HepG2 (cell line): ENCODE measurements around the gene PSKH1. TPM values are rescaled to one million over a fixed set of nuclear protein-coding genes. Genes with fewer than 3 reads are reported as not detected.

Source experiments
- ASH2L ChIP-seq: fragments of 300-600, 200-600 bp; sonication (generic); IDR thresholded peaks from 2 replicates; pipeline ENCODE4 v1.7.0; 2017; ENCODE audit warnings: low read depth, mild to moderate bottlenecking, moderate library complexity, mixed read lengths, low read length; ENCODE audit not compliant: insufficient read length
- CEBPG ChIP-seq: IDR thresholded peaks from 2 replicates; pipeline ENCODE4 v1.6.1; 2016
- FOXK1 ChIP-seq: sonication (generic); formaldehyde crosslinking; IDR thresholded peaks from 2 replicates; pipeline ENCODE4 v1.4.0; 2020; ENCODE audit warnings: low read depth, missing genetic modification reagents, borderline replicate concordance
- HNF1A ChIP-seq, 2 experiments: sonication (generic) in 1 of 2; formaldehyde crosslinking in 1 of 2; IDR thresholded peaks; 2 replicates each; pipeline versions ENCODE4 v1.4.0 to v1.6.1; 2016 to 2020; ENCODE audit warnings: borderline replicate concordance in 1 of 2, low read depth in 1 of 2, mild to moderate bottlenecking in 1 of 2, missing genetic modification reagents in 1 of 2
- HOXA5 ChIP-seq: sonication (generic); formaldehyde crosslinking; IDR thresholded peaks from 2 replicates; pipeline ENCODE4 v1.4.0; 2020; ENCODE audit warnings: missing genetic modification reagents
- KLF13 ChIP-seq: sonication (generic); formaldehyde crosslinking; IDR thresholded peaks from 2 replicates; pipeline ENCODE4 v1.4.0; 2020; ENCODE audit warnings: mild to moderate bottlenecking, missing genetic modification reagents
- MXI1 ChIP-seq: IDR thresholded peaks from 3 replicates; pipeline ENCODE4 v1.6.1; 2012; ENCODE audit warnings: low read depth, low read length, inconsistent platforms, borderline replicate concordance
- NFYB ChIP-seq: sonication (generic); formaldehyde crosslinking; IDR thresholded peaks from 2 replicates; pipeline ENCODE4 v1.4.0; 2020; ENCODE audit warnings: missing genetic modification reagents
- PCBP1 ChIP-seq: fragments of 200-400 bp; formaldehyde crosslinking; IDR thresholded peaks from 2 replicates; pipeline ENCODE4 v1.6.1; 2017; ENCODE audit warnings: mild to moderate bottlenecking, low read depth, low read length, borderline replicate concordance
- PCBP2 ChIP-seq: fragments of 200-400 bp; formaldehyde crosslinking; optimal IDR thresholded peaks from 2 replicates; pipeline ENCODE3; 2018; ENCODE audit warnings: low read length, low read depth; ENCODE audit not compliant: poor library complexity, severe bottlenecking
- RFX5 ChIP-seq: IDR thresholded peaks from 2 replicates; pipeline ENCODE4 v1.6.1; 2011; ENCODE audit warnings: low read depth, low read length, improper control_type of control experiment
- SMC3 ChIP-seq: IDR thresholded peaks from 2 replicates; pipeline ENCODE4 v1.6.1; 2011; ENCODE audit warnings: low read length, improper control_type of control experiment
- SRY ChIP-seq: sonication (generic); formaldehyde crosslinking; IDR thresholded peaks from 2 replicates; pipeline ENCODE4 v1.8.0; 2022; ENCODE audit warnings: mild to moderate bottlenecking, missing genetic modification reagents
- TBX2 ChIP-seq: sonication (generic); formaldehyde crosslinking; IDR thresholded peaks from 2 replicates; pipeline ENCODE4 v1.5.0; 2020; ENCODE audit warnings: missing genetic modification reagents, mild to moderate bottlenecking, borderline replicate concordance
- XBP1 ChIP-seq: sonication (generic); formaldehyde crosslinking; IDR thresholded peaks from 2 replicates; pipeline ENCODE4 v1.5.0; 2020; ENCODE audit warnings: missing genetic modification reagents
- ZBTB7B ChIP-seq: sonication (generic); formaldehyde crosslinking; IDR thresholded peaks from 2 replicates; pipeline ENCODE4 v1.4.0; 2020; ENCODE audit warnings: missing genetic modification reagents
- ZNF230 ChIP-seq: sonication (generic); formaldehyde crosslinking; IDR thresholded peaks from 2 replicates; pipeline ENCODE4 v1.4.0; 2020; ENCODE audit warnings: mild to moderate bottlenecking, missing genetic modification reagents
- ZNF264 ChIP-seq: sonication (generic); formaldehyde crosslinking; IDR thresholded peaks from 2 replicates; pipeline ENCODE4 v1.4.0; 2020; ENCODE audit warnings: missing genetic modification reagents
- ZNF337 ChIP-seq: sonication (generic); formaldehyde crosslinking; IDR thresholded peaks from 2 replicates; pipeline ENCODE4 v1.5.1; 2020; ENCODE audit warnings: missing genetic modification reagents, low read depth, mild to moderate bottlenecking, borderline replicate concordance
- ZNF441 ChIP-seq: sonication (generic); formaldehyde crosslinking; IDR thresholded peaks from 2 replicates; pipeline ENCODE4 v1.7.0; 2021; ENCODE audit warnings: missing genetic modification reagents, borderline replicate concordance
- polyA plus RNA-seq, 8 experiments: library from polyadenylated mRNA; depleted of rRNA in 3 of 8; stranded (reverse) in 7 of 8; unstranded in 1 of 8; fragments of >200 nt; fragmentation: Illumina TruSeq in 4 of 8; extraction: Trizol in 4 of 8; gene quantifications; 2 replicates each; pipeline versions ENCODE4 v1.2.1 to v1.2.3, GENCODE V29; 2011 to 2016; ENCODE audit warnings: low read depth in 4 of 8, missing spikeins in 1 of 8, mixed read lengths in 1 of 8; ENCODE audit not compliant: insufficient read depth in 1 of 8
- total RNA-seq, 5 experiments: library from RNA; depleted of rRNA; stranded (reverse); fragments of >200 nt; fragmentation: Illumina TruSeq; extraction: Trizol; gene quantifications; 2 replicates each; pipeline ENCODE4 v1.2.3, GENCODE V29; 2016; ENCODE audit warnings: low read depth in 1 of 5
- TF ChIP-seq, protein P1 (sequence below): sonication (generic); formaldehyde crosslinking; IDR thresholded peaks from 2 replicates; pipeline ENCODE4 v1.5.1; 2020; ENCODE audit warnings: missing genetic modification reagents, mild to moderate bottlenecking, borderline replicate concordance

Gene PSKH1
- total and polyA plus RNA-seq, 2 of the 13 experiments (the other 11 are each of a cell fraction or from before 2014, with no cell fraction given) = 8.4 to 19.1 TPM

GRCh38 chr16:67857547-67858233, 35.4 kb upstream of the PSKH1 start (continued):
- TF ChIP-seq HNF1A (IDR thresholded peaks at IDR 0.05; ENCODE audit: low read depth) (no peak), HNF1A (CRISPR knock-in tag; IDR thresholded peaks at IDR 0.05; ENCODE audit: borderline replicate concordance) (no peak), SMC3 (no peak; the same call in 1 of the 2 replicates), SRY (CRISPR knock-in tag) (no peak), ZNF230 (CRISPR knock-in tag) (no peak), ZNF264 (CRISPR knock-in tag) (peak; percentile 55; the same call in 1 of the 2 replicates), TBX2 (peak; percentile 82), ZBTB7B (CRISPR knock-in tag) (0 out of 2 replicates have a peak, but pooled peaks have one; percentile 21), RFX5 (peak; percentile 63), KLF13 (CRISPR knock-in tag) (no peak), ASH2L (peak; percentile 63), PCBP2 (no peak), PCBP1 (no peak), FOXK1 (peak; percentile 69; the same call in 1 of the 2 replicates), ZNF441 (CRISPR knock-in tag) (0 out of 2 replicates have a peak, but pooled peaks have one; percentile 38), MXI1 (peak; percentile 98), CEBPG (CRISPR knock-in tag) (peak; percentile 56), HOXA5 (CRISPR knock-in tag) (0 out of 2 replicates have a peak, but pooled peaks have one; percentile 40), XBP1 (CRISPR knock-in tag) (no peak), NFYB (CRISPR knock-in tag) (no peak), ZNF337 (0 out of 2 replicates have a peak, but pooled peaks have one; percentile 64)
- TF ChIP-seq, protein P1, sequence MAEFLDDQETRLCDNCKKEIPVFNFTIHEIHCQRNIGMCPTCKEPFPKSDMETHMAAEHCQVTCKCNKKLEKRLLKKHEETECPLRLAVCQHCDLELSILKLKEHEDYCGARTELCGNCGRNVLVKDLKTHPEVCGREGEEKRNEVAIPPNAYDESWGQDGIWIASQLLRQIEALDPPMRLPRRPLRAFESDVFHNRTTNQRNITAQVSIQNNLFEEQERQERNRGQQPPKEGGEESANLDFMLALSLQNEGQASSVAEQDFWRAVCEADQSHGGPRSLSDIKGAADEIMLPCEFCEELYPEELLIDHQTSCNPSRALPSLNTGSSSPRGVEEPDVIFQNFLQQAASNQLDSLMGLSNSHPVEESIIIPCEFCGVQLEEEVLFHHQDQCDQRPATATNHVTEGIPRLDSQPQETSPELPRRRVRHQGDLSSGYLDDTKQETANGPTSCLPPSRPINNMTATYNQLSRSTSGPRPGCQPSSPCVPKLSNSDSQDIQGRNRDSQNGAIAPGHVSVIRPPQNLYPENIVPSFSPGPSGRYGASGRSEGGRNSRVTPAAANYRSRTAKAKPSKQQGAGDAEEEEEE (CRISPR knock-in tag) = peak; percentile 63; the same call in 1 of the 2 replicates
